Measurements from ENCODE around the gene FGF14.
A peak's percentile ranks its signal among the peaks of the same experiment; 100 is the strongest.

Gene FGF14

DNA sequence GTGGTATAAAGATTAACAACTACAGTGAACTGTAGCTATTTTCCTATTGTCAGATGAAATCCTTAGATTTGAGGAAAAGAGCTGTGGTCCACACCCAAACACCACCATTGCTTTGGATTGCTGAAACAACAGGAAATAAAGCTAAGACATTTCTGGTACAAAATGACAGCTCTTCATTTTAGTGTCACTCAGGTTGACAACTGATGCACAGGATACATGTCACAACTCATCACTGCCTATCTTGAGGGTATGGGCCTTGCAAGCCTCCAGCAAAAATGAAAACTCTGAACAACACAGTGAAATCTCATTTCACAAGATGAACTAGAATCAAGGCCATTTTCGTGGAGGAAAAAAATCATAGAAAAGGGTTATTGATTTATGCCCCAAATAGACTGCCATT lies 609.7 kb downstream of the FGF14 start:
- H3K9me2 ChIP-seq (replicated peaks; ENCODE audit: control insufficient read depth, low read length): no peaks in the 10 kb centered on the region
- H3K27me3 ChIP-seq (ENCODE audit: control insufficient read depth, low read length): no peaks in the 10 kb centered on the region
- H3K79me2 ChIP-seq (ENCODE audit: control insufficient read depth, low read length): no peaks in the 10 kb centered on the region
- no peak overlapping the region for H3K4me3 ChIP-seq (ENCODE audit: low read length)
- H3F3A ChIP-seq (ENCODE audit: control insufficient read depth, insufficient read depth): no peaks in the 10 kb centered on the region
- TF ChIP-seq, protein P1, sequence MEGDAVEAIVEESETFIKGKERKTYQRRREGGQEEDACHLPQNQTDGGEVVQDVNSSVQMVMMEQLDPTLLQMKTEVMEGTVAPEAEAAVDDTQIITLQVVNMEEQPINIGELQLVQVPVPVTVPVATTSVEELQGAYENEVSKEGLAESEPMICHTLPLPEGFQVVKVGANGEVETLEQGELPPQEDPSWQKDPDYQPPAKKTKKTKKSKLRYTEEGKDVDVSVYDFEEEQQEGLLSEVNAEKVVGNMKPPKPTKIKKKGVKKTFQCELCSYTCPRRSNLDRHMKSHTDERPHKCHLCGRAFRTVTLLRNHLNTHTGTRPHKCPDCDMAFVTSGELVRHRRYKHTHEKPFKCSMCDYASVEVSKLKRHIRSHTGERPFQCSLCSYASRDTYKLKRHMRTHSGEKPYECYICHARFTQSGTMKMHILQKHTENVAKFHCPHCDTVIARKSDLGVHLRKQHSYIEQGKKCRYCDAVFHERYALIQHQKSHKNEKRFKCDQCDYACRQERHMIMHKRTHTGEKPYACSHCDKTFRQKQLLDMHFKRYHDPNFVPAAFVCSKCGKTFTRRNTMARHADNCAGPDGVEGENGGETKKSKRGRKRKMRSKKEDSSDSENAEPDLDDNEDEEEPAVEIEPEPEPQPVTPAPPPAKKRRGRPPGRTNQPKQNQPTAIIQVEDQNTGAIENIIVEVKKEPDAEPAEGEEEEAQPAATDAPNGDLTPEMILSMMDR (IDR thresholded peaks at IDR 0.05; ENCODE audit: low read depth, low read length, poor library complexity, severe bottlenecking): no peak
- TF ChIP-seq EZH2phosphoT487 (IDR thresholded peaks at IDR 0.05; ENCODE audit: borderline replicate concordance, low read length): no peak
- no peaks in the 10 kb centered on the region for H3K36me3 ChIP-seq (ENCODE audit: control insufficient read depth, low read length)
- no peak overlapping the region for H3K27ac ChIP-seq (ENCODE audit: low read depth, low read length)
- no peaks in the 10 kb centered on the region for H3K9me3 ChIP-seq (ENCODE audit: control insufficient read depth, insufficient read depth, low read length)
- no peaks in the 10 kb centered on the region for H3K4me1 ChIP-seq (ENCODE audit: control insufficient read depth, low read length)
- no peaks in the 10 kb centered on the region for H4K20me1 ChIP-seq (ENCODE audit: control insufficient read depth, insufficient read depth, low read depth, low read length)
- H3K4me2 ChIP-seq (ENCODE audit: low read length): no peak overlapping the region

DNA sequence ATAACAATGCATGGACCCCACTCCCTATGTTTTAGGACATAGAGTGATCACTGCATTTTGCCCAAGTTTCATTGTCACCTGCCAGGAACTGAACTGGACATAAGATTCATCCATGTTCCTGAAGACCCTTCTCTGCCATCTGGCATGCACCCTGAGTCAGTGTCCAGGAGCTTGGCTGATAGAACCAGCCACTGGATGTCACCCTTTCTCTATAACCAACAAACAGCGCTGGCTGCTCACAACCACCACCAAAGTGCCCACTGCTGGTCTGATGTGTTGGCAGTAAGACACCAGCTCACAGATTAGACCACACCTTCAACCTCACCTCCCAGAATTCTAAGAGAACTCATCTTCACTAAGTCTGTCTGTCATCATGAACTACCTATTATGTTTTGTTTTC lies 616.0 kb downstream of the FGF14 start:
- H3K4me3 ChIP-seq (ENCODE audit: low read length): no peak overlapping the region
- H3K27ac ChIP-seq (ENCODE audit: low read depth, low read length): no peak overlapping the region
- H4K20me1 ChIP-seq (ENCODE audit: control insufficient read depth, insufficient read depth, low read depth, low read length): no peaks in the 10 kb centered on the region
- H3K36me3 ChIP-seq (ENCODE audit: control insufficient read depth, low read length): no peaks in the 10 kb centered on the region
- H3K9me2 ChIP-seq (replicated peaks; ENCODE audit: control insufficient read depth, low read length): no peaks in the 10 kb centered on the region
- H3K79me2 ChIP-seq (ENCODE audit: control insufficient read depth, low read length): no peaks in the 10 kb centered on the region
- H3K27me3 ChIP-seq (ENCODE audit: control insufficient read depth, low read length): no peaks in the 10 kb centered on the region
- TF ChIP-seq, protein P1 (IDR thresholded peaks at IDR 0.05; ENCODE audit: low read depth, low read length, poor library complexity, severe bottlenecking): peak; percentile 53
- TF ChIP-seq EZH2phosphoT487 (IDR thresholded peaks at IDR 0.05; ENCODE audit: borderline replicate concordance, low read length): no peak
- H3K9me3 ChIP-seq (ENCODE audit: control insufficient read depth, insufficient read depth, low read length): no peaks in the 10 kb centered on the region
- no peak overlapping the region for H3K4me2 ChIP-seq (ENCODE audit: low read length)
- H3F3A ChIP-seq (ENCODE audit: control insufficient read depth, insufficient read depth): no peaks in the 10 kb centered on the region
- no peaks in the 10 kb centered on the region for H3K4me1 ChIP-seq (ENCODE audit: control insufficient read depth, low read length)

DNA sequence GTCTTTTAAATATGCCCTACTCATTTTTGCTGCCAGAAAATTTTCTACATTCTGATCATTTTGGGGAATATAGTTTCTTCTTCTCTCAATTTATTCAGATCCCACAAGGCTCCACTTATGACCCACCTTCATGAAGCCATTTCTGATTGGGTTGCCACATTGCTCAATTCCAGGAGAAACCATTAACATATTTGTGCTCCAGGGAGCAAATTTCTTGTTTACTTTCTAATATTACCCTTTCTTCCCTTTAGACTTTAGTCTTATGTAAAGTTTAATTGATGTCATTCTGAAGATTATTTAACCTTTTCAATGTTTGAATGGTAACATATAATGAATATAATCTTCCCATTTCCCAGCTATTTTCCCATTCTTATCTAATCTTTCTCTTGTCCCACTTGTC lies 617.5 kb downstream of the FGF14 start:
- H3K9me3 ChIP-seq (ENCODE audit: control insufficient read depth, insufficient read depth, low read length): no peaks in the 10 kb centered on the region
- no peaks in the 10 kb centered on the region for H3K79me2 ChIP-seq (ENCODE audit: control insufficient read depth, low read length)
- TF ChIP-seq, protein P1 (IDR thresholded peaks at IDR 0.05; ENCODE audit: low read depth, low read length, poor library complexity, severe bottlenecking): no peak
- no peak for TF ChIP-seq EZH2phosphoT487 (IDR thresholded peaks at IDR 0.05; ENCODE audit: borderline replicate concordance, low read length)
- no peak overlapping the region for H3K4me3 ChIP-seq (ENCODE audit: low read length)
- H3K4me2 ChIP-seq (ENCODE audit: low read length): no peak overlapping the region
- no peaks in the 10 kb centered on the region for H3K27me3 ChIP-seq (ENCODE audit: control insufficient read depth, low read length)
- no peaks in the 10 kb centered on the region for H3K9me2 ChIP-seq (replicated peaks; ENCODE audit: control insufficient read depth, low read length)
- no peaks in the 10 kb centered on the region for H3K4me1 ChIP-seq (ENCODE audit: control insufficient read depth, low read length)
- no peaks in the 10 kb centered on the region for H4K20me1 ChIP-seq (ENCODE audit: control insufficient read depth, insufficient read depth, low read depth, low read length)
- H3F3A ChIP-seq (ENCODE audit: control insufficient read depth, insufficient read depth): no peaks in the 10 kb centered on the region
- H3K36me3 ChIP-seq (ENCODE audit: control insufficient read depth, low read length): no peaks in the 10 kb centered on the region
- H3K27ac ChIP-seq (ENCODE audit: low read depth, low read length): no peak overlapping the region

DNA sequence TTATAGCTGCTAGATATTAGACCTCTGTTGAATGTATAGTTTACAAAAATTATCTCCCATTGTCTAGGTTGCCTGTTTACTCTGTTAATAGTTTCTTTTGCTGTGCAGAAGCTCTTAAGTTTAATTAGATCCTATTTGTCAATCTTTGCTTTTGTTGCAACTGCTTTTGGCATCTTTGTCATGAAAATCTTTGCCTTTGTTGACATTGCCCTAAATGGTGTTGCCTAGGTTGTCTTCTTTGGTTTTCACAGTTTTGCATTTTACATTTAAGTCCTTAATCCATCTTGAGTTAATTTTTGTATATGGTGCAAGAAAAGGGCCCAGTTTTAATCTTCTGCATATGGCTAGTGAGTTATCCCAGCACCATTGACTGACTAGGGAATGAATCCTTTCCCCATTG lies 618.3 kb downstream of the FGF14 start:
- Histone ChIP-seq H4K20me1 (ENCODE audit: control insufficient read depth, insufficient read depth, low read depth, low read length) (no peaks in the 10 kb centered on the region), H3K4me1 (ENCODE audit: control insufficient read depth, low read length) (no peaks in the 10 kb centered on the region), H3K4me3 (ENCODE audit: low read length) (no peak overlapping the region), H3K27me3 (ENCODE audit: control insufficient read depth, low read length) (no peaks in the 10 kb centered on the region), H3K9me3 (ENCODE audit: control insufficient read depth, insufficient read depth, low read length) (no peaks in the 10 kb centered on the region), H3K4me2 (ENCODE audit: low read length) (no peak overlapping the region), H3K79me2 (ENCODE audit: control insufficient read depth, low read length) (no peaks in the 10 kb centered on the region), H3K36me3 (ENCODE audit: control insufficient read depth, low read length) (no peaks in the 10 kb centered on the region), H3F3A (ENCODE audit: control insufficient read depth, insufficient read depth) (no peaks in the 10 kb centered on the region), H3K9me2 (replicated peaks; ENCODE audit: control insufficient read depth, low read length) (no peaks in the 10 kb centered on the region), H3K27ac (ENCODE audit: low read depth, low read length) (no peak overlapping the region)
- TF ChIP-seq, protein P1 (IDR thresholded peaks at IDR 0.05; ENCODE audit: low read depth, low read length, poor library complexity, severe bottlenecking): no peak
- TF ChIP-seq EZH2phosphoT487 (IDR thresholded peaks at IDR 0.05; ENCODE audit: borderline replicate concordance, low read length): no peak

All from DOHH2 (cell line).